HG03469 (cell line): ENCODE results near the gene SLC12A7.
"Not testable (repeated sequence)": the region's sequence is repeated elsewhere in the genome, so short reads cannot be mapped to it uniquely, and the experiment has no call there.

ENCODE experiments used
- ATAC-seq: cut with Tn5 transposase; IDR thresholded peaks from one replicate; pipeline ENCODE4 v1.9.1; 2021; ENCODE audit warnings: mild to moderate bottlenecking, moderate library complexity, moderate number of reproducible peaks; ENCODE audit not compliant: unreplicated experiment

The SLC12A7 gene

DNA sequence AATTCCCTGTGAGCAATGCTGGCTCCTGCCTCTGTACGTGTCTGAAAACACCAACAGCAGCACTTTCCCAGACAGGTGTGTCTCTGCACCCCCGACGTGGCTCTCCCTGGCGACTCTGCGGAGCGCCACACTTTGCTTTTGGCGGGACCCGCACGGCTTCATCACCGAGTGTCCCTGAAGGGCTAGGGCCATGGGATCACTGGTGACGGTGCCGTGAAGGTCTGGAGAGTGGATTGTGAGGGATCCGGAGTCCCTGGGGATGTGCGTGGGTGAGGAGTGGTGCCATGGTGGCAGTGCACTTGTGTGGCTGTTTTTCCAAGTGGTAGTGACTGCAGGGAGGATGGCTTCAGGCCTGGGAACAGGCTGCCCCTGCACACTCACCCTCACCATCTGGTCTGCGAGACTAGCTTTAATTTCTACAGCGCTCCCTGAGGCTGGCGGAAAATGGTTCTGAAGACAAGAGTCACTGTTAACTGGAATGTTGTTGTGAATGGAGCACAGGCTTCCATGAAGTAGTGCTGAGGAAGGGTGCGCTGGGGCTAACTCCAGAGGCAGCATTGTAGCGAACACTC, 100.0 kb downstream of the SLC12A7 start:
- no peak for ATAC-seq

DNA sequence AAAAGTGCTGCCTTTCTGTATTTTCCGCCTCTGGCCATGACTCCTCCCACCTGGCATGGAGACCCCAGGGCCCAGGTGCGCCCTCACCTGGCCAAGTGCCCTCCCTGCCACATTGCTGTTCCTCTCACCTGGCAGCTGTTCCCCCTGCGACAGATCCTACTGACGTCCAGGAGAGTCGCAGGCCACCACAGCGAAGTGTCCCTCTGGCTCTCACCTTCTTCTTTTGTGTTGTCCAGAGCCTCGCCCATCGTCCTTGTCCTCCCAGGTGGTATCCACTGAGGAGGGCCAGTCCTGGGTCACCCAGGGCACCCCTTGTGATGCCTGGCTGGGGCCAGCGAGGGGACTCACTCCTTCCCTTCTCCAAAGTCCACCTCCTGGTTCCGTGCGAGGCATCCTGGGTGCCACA, 100.6 kb downstream of the SLC12A7 start:
- no peak for ATAC-seq

DNA sequence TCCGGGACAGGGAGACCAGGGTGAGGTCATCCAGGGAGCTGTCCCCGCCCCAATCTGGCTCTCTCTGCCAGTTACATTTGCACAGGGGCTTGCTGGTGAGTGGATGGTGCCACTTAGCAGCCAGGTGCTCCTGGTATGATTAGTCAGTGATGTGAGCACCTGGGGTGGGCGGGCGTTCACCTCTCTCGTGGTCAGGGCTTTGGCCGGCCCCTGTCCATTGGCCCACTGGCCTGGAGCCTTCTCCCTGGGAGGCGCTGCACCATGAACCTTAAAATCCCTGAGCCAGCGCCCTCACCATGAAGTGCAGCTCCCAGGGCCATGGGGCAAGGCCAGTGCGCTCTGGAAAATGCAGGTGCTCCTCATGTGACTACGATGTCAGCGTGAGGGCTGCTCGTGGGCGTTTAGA, 101.2 kb downstream of the SLC12A7 start:
- ATAC-seq: no peak

DNA sequence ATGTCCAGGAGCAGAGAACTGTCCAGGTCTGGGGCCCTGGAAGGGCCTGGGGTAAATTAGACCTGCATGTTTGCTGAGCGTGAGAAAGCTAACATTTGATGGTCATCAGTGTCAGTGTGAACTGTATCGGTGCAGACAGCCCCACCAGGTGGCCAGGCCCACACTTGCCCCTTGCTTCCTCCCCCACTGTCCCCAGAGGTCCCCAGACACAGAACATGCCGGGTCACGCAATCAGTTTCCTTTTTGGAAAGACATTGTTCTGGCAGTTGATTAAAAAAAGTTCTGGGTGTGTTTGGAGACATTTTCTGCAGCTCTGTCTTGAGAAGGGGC, 101.7 kb downstream of the SLC12A7 start:
- ATAC-seq: no peak

DNA sequence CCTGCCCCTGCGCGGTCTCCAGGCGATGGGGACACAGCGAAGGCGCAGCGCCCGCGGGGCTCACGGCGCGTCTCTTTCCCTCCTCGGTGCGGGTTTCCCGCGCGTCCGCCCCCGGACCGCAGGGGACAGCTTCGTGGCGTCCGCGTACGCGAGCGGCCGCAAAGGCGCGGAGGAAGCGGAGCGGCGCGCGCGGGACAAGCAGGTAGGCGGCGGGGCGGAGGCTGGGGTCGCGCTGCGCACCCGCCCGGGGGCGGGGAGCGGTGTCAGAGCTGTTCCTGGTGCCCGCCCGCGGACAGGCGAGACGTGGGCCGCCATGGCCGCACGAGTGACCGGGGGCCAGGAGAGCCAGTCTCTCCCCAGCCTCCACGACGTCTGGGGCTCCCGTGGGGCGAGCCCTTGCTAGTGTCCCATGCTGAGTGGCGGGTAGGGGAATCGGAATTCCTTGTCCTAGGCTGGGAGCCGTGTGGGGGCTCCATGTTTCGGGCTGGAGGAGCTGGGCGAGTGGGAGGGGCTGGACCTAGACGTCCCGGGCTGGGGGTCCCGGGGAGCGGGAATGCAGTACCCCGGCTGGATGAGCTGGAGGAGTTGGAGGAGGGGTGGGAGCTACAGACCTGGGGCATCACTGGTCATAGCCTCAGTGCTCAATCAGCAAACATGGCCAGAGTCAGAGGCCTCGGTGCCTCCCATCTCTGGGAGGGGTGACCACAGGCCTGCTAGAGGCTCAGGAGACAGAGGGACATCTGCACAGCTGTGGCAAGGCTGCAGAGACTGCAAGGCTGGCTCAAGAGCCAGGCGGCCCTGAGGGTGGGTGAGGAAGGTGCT, 102.3 kb downstream of the SLC12A7 start:
- ATAC-seq: no peak

DNA sequence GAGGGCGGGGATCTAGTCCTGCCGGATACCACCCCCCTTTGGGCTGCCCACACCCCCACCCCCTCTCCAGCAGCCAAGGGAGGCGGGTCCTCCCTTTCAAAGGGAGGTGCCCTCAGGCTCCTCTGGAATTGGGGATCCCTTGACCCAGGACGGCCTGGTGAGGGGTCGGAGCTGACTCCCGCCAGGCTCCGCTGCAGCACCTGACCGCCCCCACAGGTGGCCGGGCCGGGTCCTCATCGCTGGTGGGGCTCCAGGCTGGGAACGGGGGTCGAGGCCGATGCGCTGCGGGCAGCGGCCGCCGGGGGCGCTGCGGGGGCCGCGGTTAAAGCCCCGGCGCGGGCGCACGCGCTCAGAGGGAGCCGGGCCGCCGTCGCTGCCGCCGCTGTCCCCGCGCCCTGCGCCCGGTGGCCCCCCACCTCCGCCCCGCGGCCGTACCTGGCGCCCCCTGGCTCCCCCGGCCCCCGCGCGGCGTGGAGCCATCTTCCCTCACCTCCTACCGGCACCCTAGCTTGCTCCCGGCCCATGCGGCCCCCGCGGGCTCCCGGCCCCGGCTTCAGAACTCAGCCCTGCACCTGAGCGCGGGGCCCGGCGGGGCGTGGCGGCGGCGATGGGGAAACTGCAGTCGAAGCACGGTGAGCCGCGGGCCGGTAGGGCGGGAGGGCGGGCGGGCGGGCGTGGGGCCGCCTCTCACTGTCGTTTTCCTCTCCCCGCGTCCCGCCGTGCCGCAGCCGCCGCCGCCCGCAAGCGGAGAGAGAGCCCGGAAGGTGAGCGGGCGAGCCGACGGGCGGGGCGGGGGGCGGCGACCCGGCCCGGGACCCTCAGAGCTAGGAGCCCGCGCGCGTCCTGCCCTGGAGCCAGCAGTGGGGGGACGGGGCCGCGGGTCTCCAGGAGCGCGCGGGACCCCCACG, 103.2 kb downstream of the SLC12A7 start, which contains the start of gene NKD2:
NKD2 (plus strand) TSS at position 352 of the 908 bp plus-strand sequence; CDS start at position 608, 256 bp downstream.
- no peak for ATAC-seq

DNA sequence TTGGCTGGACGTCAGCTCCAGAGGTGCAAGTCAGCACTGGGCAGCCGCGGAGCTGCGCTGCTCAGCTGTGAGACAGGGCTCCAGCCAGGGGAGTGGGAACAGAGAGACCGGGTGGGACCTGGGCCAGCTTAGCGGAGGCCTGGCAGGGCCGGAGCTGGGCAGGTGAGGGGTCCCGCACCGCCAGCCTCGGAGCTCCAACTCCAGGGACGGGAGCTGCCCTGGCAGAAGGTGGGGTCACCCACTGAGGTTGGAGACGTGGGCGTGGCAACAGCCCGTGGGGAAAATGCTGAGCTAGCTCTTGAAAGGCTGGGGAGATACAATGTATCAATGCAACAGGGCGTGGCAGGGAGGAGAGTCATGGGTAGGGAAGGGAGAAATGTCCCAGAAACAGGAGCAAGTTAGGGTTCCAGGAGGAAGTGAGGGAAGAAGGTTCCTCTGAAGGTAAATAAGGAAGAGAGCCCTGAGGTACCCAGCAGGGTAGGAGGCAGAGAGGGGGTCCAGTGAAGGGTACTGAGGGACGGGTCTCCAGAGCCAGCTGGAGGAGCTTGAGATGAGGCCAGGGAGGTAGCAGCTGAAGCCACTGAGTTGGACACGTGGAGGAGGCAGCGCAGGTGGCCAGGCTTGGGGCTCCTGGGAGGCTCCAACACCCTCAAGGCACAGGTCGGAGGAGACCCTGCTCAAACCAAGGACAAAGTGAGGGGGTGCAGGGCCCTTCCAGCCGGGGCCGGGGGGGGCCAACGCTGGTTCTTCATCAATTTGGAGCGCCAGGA, 104.0 kb downstream of the SLC12A7 start:
- ATAC-seq: no peak

DNA sequence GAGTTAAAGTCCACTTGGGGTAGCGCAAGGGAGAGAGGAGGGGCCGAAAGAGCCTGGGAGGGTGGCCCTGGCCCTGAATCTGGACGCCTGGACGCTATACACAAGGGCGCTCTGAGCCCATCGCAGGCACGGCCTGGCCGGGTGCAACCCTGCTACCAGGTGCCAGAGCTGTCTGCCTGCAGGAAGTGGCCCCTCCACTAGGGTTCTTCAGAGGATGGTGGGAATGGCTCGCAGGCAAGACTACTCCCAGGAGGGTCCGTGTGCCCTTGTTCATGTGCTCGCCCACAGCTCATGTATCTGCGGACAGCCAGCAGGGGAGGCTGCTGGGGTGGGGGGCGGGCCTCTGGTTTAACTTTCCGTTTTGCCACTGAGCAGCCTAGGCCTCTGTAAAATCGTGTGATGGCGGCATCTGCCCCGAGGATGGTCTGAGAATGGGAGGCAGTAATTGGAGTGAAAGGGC, 104.6 kb downstream of the SLC12A7 start:
- ATAC-seq: no peak

DNA sequence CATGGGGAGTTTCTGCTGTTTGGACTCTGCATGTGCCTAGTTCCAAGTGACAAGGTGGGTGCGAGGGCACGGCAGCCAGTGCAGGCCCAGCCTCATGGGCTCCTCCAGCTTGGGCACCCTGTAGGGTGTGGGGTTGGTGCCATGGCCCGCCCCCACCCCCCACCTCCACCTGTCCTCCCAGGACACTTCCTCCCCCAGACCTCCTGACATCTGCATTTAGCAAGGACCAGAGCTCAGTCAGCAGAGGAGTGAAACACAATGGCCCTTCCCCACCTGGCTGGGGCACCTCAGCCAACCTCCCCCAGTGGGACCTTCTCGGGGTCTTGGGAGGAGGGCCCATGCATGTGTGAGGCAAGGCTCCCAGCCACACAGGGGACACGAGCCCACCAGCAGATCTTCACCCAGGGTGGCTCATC, 105.2 kb downstream of the SLC12A7 start:
- ATAC-seq: no peak

DNA sequence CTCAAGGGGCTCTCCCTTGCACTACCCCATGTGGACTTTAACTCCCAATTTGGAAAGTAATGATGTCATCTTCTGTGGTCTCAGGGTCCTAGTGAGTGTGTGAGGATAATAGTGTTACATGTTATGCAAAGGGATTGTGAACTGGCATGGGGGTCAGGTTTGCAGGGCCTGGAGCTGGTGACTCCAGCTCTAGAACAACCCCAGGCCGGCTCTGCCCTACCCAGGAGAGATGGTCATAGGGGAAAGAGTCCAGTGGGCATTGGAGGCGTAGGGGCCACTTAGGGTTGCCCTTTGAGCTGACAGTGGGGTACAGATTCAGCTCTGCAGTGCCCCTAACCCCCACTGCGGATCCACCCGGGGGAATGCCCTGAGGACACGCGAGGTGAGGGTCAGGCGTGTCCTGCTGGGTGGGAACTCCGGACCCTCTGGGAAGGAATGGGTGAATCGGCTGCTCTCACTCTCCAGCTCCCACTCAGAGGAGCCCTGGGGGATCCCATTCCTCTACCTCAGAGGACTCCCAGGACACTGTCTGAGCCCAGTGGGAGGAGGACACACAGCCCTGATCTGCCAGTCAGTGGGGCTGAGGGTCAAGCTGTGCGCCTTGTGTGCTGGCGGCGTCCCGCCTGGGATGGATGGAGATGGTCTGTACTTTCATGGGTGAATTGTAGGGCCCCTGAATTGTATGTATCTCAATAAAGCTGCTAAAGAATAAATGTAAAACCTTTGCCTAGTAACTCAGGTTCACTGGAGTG, 105.8 kb downstream of the SLC12A7 start:
- no peak for ATAC-seq

DNA sequence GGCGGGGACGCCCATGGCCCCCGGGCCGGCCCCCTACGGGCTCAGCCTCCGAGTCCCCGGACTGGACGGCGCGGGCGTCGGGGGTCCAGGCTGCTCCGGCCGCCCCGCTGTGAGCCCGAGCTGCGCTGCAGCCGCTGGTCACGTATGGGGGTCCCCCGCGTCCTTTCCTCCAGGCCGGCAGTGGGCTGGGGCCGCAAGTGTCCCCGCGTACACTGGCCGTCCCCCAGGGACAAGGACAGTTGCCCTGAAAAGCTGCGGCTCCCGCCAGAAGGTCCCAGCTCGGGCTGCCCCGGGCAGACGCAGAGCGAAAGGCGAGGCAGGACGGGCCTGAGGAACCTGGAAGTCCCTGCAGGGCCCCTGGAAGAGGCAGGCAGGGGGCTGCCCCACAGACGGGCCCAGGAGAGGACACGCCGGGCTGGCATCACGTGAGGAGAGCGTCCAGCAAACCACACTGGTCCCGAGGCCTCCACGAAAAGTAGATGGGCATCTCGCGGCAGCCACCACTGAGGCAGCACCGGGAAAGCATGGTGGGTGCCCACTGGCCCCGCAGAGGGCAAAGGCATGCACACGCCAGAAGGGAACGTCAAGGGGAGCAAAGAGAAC, 106.5 kb downstream of the SLC12A7 start:
- ATAC-seq: no peak

DNA sequence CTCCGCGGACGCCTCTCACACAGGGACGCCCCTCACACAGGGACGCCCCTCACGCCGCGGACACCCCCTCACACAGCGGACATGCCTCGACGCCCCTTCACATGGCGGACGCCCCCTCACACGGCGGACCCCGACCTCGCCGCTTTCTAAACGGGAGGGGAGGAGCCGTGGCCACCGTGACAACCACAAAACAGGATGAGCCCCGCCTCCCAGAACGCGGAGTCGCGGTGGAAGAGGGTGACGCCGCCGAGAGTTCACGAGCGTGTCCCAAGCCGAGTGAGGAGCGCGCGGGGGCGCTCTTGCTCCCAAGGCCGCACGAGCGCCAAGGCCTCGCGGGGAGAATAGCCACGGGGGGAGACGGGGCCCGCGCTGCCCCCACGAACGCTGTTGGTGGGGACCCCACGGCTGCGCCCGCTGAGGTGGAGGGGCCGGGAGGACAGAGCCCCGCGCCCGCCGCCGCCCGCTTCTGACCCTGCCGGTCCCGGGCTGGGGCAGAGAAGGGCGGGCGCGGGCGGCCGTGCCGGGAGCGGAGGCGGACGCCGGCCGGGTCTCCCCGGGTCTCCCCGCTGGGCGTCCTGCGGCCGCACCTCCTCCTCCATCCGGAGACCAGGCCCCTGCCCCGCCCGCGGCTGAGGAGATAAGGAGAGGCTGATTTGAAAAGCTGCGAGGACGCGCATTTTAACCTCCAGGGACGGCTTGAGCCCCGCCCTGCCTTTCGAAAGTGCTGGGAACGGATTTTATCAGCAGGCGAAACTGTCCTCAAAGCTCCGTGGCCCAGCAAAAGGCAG, 107.2 kb downstream of the SLC12A7 start:
- ATAC-seq: no peak

DNA sequence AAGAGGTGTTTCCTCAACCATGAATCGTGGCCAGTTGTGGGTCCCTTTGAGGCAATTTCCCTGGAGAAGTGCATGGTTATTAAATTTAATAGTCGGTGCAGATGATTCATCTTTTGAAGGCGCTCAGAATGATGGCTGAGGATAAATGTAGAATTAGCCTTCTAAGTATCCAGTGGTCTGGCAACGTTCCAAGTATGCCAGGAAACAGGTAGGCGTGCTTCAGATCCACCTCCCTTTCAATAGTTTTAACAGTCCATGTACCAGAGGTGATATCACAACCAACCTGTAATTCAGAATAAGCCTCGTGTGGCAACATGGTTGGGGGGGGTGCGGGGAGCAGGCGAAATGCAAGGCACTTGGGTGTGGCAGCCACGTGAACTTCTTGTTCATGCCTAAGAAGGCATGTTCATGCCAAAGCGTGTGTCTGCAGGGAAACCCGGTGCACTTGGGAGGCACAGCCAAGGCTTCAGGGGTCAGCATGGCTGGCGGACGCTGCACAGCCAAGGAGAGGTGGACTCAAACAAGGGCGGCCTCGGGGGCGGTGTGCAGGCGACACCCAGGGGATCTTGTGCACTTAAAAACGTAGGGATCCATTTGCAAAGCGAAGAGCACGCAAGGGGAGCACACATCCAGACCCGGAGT, 108.4 kb downstream of the SLC12A7 start:
- no peak for ATAC-seq

DNA sequence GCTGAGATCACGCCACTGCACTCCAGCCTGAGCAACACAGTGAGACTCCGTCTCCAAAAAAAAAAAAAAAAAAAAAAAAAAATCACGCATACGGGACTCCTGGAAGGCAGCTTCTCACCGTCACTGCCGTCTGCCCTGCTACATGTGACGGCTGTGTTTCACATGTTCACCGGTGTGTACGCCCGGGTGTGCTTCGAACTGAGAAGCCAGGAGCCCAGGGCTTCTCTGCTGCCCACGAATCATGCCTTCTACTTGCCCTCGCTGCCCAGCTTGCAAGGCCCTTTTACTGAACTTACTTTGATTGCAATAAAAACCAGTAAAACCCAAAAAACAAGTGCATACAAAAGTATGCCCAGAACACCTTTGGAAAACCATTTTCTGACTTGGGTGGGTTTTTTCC, 109.0 kb downstream of the SLC12A7 start:
- ATAC-seq: no peak

DNA sequence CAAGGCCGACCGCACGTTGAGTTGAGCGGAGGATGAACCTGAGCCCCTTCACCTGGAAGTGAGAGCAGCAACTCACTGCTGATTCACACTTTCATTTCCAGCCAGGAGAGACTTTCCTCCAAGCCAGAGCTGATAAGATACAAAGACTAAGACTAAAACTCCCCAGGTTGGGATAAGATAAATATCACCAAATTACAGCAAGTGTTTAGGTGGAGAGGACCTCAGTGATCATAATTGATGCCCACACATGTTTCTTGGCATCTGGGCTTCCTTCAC, 109.7 kb downstream of the SLC12A7 start:
- ATAC-seq: no peak

DNA sequence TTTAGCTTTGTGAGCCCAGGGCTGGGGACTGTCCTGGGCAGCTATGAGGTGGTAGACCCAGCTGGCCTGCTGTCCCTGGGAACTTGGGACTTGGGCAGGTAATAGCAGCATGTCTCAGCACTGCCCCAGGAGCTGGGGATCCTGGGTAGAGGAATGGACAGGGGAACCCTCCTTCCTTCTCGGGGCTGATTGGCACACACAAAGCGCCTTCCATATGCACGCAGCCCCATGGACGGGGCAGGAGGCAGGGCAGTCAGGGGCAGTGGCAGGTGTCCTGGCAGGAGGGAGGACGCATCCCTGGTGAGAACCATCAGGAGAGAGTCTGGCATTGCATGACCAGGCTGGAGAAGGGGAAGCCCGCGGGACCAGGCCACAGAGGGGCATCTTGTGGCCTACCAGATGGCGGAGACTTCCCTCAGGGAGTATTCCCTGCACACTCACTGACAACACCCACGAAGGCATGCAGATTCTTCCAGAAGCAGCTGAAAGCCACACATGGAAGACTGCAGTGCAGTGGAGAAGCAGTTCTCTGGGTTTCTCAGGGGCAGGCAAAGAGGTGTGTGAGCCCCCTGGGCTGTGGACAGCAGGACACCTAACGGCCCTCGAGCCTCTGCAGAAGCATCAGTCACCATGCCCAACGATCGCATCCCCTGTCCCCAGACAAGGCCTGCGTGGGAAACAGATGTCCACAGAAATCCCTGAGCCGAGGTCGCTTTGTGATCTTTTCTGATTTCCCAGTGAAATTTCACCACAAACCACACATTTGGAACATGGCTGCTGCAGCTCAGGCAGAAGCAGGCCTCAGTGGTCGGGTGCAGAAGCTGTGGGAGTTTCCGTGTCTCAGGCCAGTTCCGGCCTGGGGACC, 110.2 kb downstream of the SLC12A7 start:
- ATAC-seq: no peak

DNA sequence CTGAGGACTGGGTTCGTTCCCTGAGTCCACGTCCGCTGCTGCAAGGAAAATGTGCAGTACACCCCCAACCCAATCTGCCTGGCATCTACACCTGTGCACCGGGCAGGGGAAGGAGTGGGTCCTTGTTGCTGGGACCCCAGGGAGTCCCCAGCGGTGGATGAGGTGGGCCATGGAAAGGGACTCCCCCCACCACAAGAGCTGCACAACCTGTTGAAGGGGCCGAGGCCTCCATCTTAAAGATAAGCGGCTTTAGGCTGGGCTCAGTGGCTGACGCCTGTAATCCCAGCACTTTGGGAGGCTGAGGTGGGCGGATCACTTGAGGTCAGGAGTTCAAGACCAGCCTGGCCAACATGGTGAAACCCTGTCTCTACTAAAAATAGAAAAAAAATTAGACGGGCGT, 111.0 kb downstream of the SLC12A7 start:
- not testable (repeated sequence) for ATAC-seq
